ENCODE data around the gene B4GALT3. TPM values are rescaled to one million over a fixed set of nuclear protein-coding genes. Genes with fewer than 3 reads are reported as not detected.

B4GALT3 gene
- total RNA-seq, 2 donors from 2014 or later, result 36.4 to 145 TPM

GRCh38 chr1:161121834-161122233 is 55.5 kb downstream of the B4GALT3 start:
- Histone ChIP-seq H3K4me3 (no peak overlapping the region), H3K9me3 (no peaks in the 10 kb centered on the region), H3K36me3 (peaks cover 33% of the 10 kb centered on the region), H3K4me1 (ENCODE audit: control insufficient read depth in 1 of 2, low read depth in 2 of 2) (peaks cover 10 to 26% of the 10 kb centered on the region in 2 donors), H3K27me3 (replicated peaks; ENCODE audit: insufficient read depth) (no peaks in the 10 kb centered on the region), H3K27ac (no peak overlapping the region)
- no peak for ATAC-seq (ENCODE audit: insufficient number of reproducible peaks, low FRiP score, low read depth)
- DNase-seq (ENCODE audit: low spot score), result no peak
- TF ChIP-seq CTCF (IDR thresholded peaks at IDR 0.05), result no peak

Other genes starting within 250 kb of the B4GALT3 start
- 1 to 10 TPM in 1 of 2 donors, not detected in 1; 3.0 TPM for gene ITLN2, start 222.7 kb downstream of the B4GALT3 start, total RNA-seq
- gene F11R, start 156.4 kb downstream of the B4GALT3 start, total RNA-seq, result 10 to 100 TPM; 19.1 to 20.7 TPM
- 10 to 100 TPM; 19.9 to 34.2 TPM for gene TSTD1, start 138.5 kb downstream of the B4GALT3 start, total RNA-seq
- 10 to 100 TPM; 57.9 to 69.4 TPM for gene USF1, start 131.5 kb downstream of the B4GALT3 start, total RNA-seq
- gene ARHGAP30, start 107.6 kb downstream of the B4GALT3 start, total RNA-seq, result 10 to 100 TPM; 16.4 to 16.9 TPM
- gene NECTIN4, start 87.9 kb downstream of the B4GALT3 start, total RNA-seq, result under 1 TPM in 1 of 2 donors, not detected in 1; 0.14 TPM
- 1 to 10 TPM; 7.9 to 8.6 TPM for gene KLHDC9, start 79.1 kb downstream of the B4GALT3 start, total RNA-seq
- gene PFDN2, start 59.5 kb downstream of the B4GALT3 start, total RNA-seq, result 10 to 100 TPM; 22.7 to 92.7 TPM
- gene NIT1, start 59.4 kb downstream of the B4GALT3 start, total RNA-seq, result 10 to 100 TPM; 25.3 to 42.1 TPM
- 10 to 100 TPM; 30.7 to 34.3 TPM for gene DEDD, start 44.8 kb downstream of the B4GALT3 start, total RNA-seq
- gene UFC1, start 23.5 kb downstream of the B4GALT3 start, total RNA-seq, result 10 to 100 TPM; 54.2 to 73.9 TPM
- 10 to 100 TPM; 23.2 to 28.8 TPM for gene USP21, start 18.0 kb downstream of the B4GALT3 start, total RNA-seq
- gene PPOX, start 11.1 kb downstream of the B4GALT3 start, total RNA-seq, result 10 to 100 TPM; 18.2 to 33.6 TPM
- 100 to 1,000 TPM in 1 of 2 donors, 10 to 100 TPM in 1; 15.0 to 171 TPM for gene ADAMTS4, start 21.5 kb upstream of the B4GALT3 start, total RNA-seq
- gene NDUFS2, start 24.9 kb upstream of the B4GALT3 start, total RNA-seq, result 10 to 100 TPM; 61.5 to 63.5 TPM
- 100 to 1,000 TPM in 1 of 2 donors, 10 to 100 TPM in 1; 82.9 to 101 TPM for gene FCER1G, start 37.8 kb upstream of the B4GALT3 start, total RNA-seq
- not detected for gene APOA2, start 46.1 kb upstream of the B4GALT3 start, total RNA-seq
- 10 to 100 TPM; 12.8 to 13.4 TPM for gene TOMM40L, start 48.6 kb upstream of the B4GALT3 start, total RNA-seq
- not detected for gene NR1I3, start 60.7 kb upstream of the B4GALT3 start, total RNA-seq
- 1 to 10 TPM in 1 of 2 donors, under 1 TPM in 1; 0.68 to 1.8 TPM for gene PCP4L1, start 81.2 kb upstream of the B4GALT3 start, total RNA-seq
- 1 to 10 TPM; 2.7 to 2.8 TPM for gene MPZ, start 132.5 kb upstream of the B4GALT3 start, total RNA-seq
- 10 to 100 TPM; 38.9 to 95.7 TPM for gene SDHC, start 136.9 kb upstream of the B4GALT3 start, total RNA-seq
- gene CFAP126, start 190.4 kb upstream of the B4GALT3 start, total RNA-seq, result not detected